Measurements from ENCODE around the gene LGALS3. TPM values are rescaled to one million over a fixed set of nuclear protein-coding genes. Genes with fewer than 3 reads are reported as not detected.
"Not testable (repeated sequence)": the region's sequence is repeated elsewhere in the genome, so short reads cannot be mapped to it uniquely, and the experiment has no call there.

LGALS3 gene
- total RNA-seq: 90.8 and 91.0 TPM in 2 replicates
- long read RNA-seq, transcript LGALS3-201 (6 exons, 1,146 nt): major isoform, 60 of 72 reads
- long read RNA-seq, partial matches to known transcripts: 0 of 72 reads
- long read RNA-seq, other reads (novel, unspliced or antisense): 8 of 72 reads

GRCh38 chr14:55129086-55129427, at the start of gene LGALS3:
Gene LGALS3 (plus strand): TSS chr14:55129252. CDS start chr14:55137374, 8,122 bp downstream.
- TF ChIP-seq CTCF (IDR thresholded peaks at IDR 0.05): no peak
- H3K4me1 Mint-ChIP-seq (ENCODE audit: unreplicated experiment): peaks cover 39% of the 10 kb centered on the region
- no peaks in the 10 kb centered on the region for H3K27me3 Mint-ChIP-seq (ENCODE audit: unreplicated experiment)
- H3K4me3 Mint-ChIP-seq (ENCODE audit: unreplicated experiment): peak within 1 kb of the TSS; percentile 80
- peak within 1 kb of the TSS; percentile 81 for H3K27ac Mint-ChIP-seq (ENCODE audit: unreplicated experiment)
- no peaks in the 10 kb centered on the region for H3K9me3 Mint-ChIP-seq (ENCODE audit: unreplicated experiment)
- H3K36me3 Mint-ChIP-seq (ENCODE audit: unreplicated experiment): no peaks in the 10 kb centered on the region
- DNase-seq (ENCODE audit: extremely low spot score, unreplicated experiment): no peak

- H3K9me3 Mint-ChIP-seq (ENCODE audit: unreplicated experiment); H3K4me1 Mint-ChIP-seq (ENCODE audit: unreplicated experiment); H3K27ac Mint-ChIP-seq (ENCODE audit: unreplicated experiment); H3K4me3 Mint-ChIP-seq (ENCODE audit: unreplicated experiment); H3K27me3 Mint-ChIP-seq (ENCODE audit: unreplicated experiment); DNase-seq (ENCODE audit: extremely low spot score, unreplicated experiment); H3K36me3 Mint-ChIP-seq (ENCODE audit: unreplicated experiment): not testable (repeated sequence)
These were observed 49.1 kb upstream of the LGALS3 start for GRCh38 chr14:55079961-55080360.

- no peaks in the 10 kb centered on the region for H3K9me3 Mint-ChIP-seq (ENCODE audit: unreplicated experiment)
- H3K27ac Mint-ChIP-seq (ENCODE audit: unreplicated experiment): no peak overlapping the region
- TF ChIP-seq CTCF (IDR thresholded peaks at IDR 0.05): no peak
- H3K4me3 Mint-ChIP-seq (ENCODE audit: unreplicated experiment): no peak overlapping the region
- no peaks in the 10 kb centered on the region for H3K27me3 Mint-ChIP-seq (ENCODE audit: unreplicated experiment)
- H3K4me1 Mint-ChIP-seq (ENCODE audit: unreplicated experiment): peaks cover 2% of the 10 kb centered on the region
- no peak for DNase-seq (ENCODE audit: extremely low spot score, unreplicated experiment)
- H3K36me3 Mint-ChIP-seq (ENCODE audit: unreplicated experiment): no peaks in the 10 kb centered on the region
These were observed 44.5 kb upstream of the LGALS3 start for GRCh38 chr14:55084401-55085059.

DNA sequence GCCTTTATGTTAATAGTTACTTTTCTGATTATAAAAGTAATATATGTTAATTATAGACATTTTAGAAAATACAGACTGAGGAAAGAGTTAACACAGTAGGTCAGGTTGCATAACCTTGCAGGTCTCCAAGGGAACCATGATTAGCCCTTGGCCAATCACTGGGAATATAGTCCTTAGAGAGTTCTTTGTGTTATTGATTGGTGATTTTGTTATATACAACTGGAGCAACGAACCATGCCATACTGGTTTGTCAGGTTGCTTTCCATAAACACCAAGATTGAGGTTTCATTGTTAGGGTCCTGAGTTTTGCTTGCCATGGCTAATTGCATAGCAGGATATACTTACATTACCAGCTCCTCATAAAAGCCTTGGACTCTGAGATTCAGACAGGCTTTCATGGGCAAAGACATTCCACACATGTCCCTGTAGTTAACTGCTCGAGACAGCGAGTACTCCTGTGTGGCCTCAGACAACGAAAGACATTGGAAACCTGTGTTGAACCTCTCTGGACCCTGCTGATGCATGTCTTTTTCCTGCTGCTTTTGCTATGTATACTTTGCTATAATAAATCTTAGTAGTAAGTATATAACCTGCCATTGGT, 43.9 kb upstream of the LGALS3 start:
- no peak for TF ChIP-seq CTCF (IDR thresholded peaks at IDR 0.05)

DNA sequence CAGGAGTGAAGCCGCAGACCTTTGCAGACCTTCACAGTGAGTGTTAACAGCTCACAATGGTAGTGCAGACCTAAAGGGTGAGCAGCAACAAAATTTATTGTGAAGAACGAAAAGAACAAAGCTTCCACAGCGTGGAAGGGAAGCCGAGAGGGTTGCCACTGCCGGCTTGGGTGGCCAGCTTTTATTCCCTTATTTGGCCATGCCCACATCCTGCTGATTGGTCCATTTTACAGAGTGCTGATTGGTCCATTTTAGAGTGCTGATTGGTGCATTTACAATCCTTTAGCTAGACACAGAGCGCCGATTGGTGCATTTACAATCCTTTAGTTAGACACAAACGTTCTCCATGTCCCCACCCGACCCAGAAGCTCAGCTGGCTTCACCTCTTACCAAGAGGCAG, 42.1 kb upstream of the LGALS3 start:
- no peaks in the 10 kb centered on the region for H3K27me3 Mint-ChIP-seq (ENCODE audit: unreplicated experiment)
- H3K4me1 Mint-ChIP-seq (ENCODE audit: unreplicated experiment): peaks cover 4% of the 10 kb centered on the region
- H3K4me3 Mint-ChIP-seq (ENCODE audit: unreplicated experiment): no peak overlapping the region
- DNase-seq (ENCODE audit: extremely low spot score, unreplicated experiment): peak; percentile 42
- no peaks in the 10 kb centered on the region for H3K36me3 Mint-ChIP-seq (ENCODE audit: unreplicated experiment)
- no peak for TF ChIP-seq CTCF (IDR thresholded peaks at IDR 0.05)
- no peak overlapping the region for H3K27ac Mint-ChIP-seq (ENCODE audit: unreplicated experiment)
- no peaks in the 10 kb centered on the region for H3K9me3 Mint-ChIP-seq (ENCODE audit: unreplicated experiment)

More for the DNA sequence above, 43.9 kb upstream of the LGALS3 start:
- H3K4me1 Mint-ChIP-seq (ENCODE audit: unreplicated experiment): peaks cover 2% of the 10 kb centered on the region
- H3K27me3 Mint-ChIP-seq (ENCODE audit: unreplicated experiment): no peaks in the 10 kb centered on the region
- no peak for DNase-seq (ENCODE audit: extremely low spot score, unreplicated experiment)
- H3K4me3 Mint-ChIP-seq (ENCODE audit: unreplicated experiment): no peak overlapping the region
- no peak overlapping the region for H3K27ac Mint-ChIP-seq (ENCODE audit: unreplicated experiment)
- H3K36me3 Mint-ChIP-seq (ENCODE audit: unreplicated experiment): no peaks in the 10 kb centered on the region
- no peaks in the 10 kb centered on the region for H3K9me3 Mint-ChIP-seq (ENCODE audit: unreplicated experiment)
